ENCODE results near the gene RHNO1. TPM values are rescaled to one million over a fixed set of nuclear protein-coding genes. Genes with fewer than 3 reads are reported as not detected.
A peak's percentile ranks its signal among the peaks of the same experiment; 100 is the strongest.

Gene RHNO1
- total and polyA plus RNA-seq, 2 of the 13 experiments (the other 11 are each of a cell fraction or from before 2014, with no cell fraction given): 27.2 to 49.6 TPM

- TF ChIP-seq ZNF737 (CRISPR knock-in tag; IDR thresholded peaks at IDR 0.05; ENCODE audit: borderline replicate concordance) (0 out of 2 replicates have a peak, but pooled peaks have one; percentile 47), MAZ (IDR thresholded peaks at IDR 0.05; ENCODE audit: borderline replicate concordance, low read depth, low read length) (peak; percentile 52), MAZ (CRISPR knock-in tag; IDR thresholded peaks at IDR 0.05; ENCODE audit: low read depth) (peak; percentile 83), PCBP2 (optimal IDR thresholded peaks at IDR 0.05; ENCODE audit: low read depth, low read length, poor library complexity, severe bottlenecking) (no peak), NFIB (CRISPR knock-in tag; IDR thresholded peaks at IDR 0.05; ENCODE audit: borderline replicate concordance) (no peak), ZBTB26 (CRISPR knock-in tag; IDR thresholded peaks at IDR 0.05; ENCODE audit: borderline replicate concordance) (0 out of 2 replicates have a peak, but pooled peaks have one; percentile 25), ZNF280B (CRISPR knock-in tag; IDR thresholded peaks at IDR 0.05; ENCODE audit: borderline replicate concordance) (0 out of 2 replicates have a peak, but pooled peaks have one; percentile 36), SOX5 (CRISPR knock-in tag; IDR thresholded peaks at IDR 0.05; ENCODE audit: borderline replicate concordance) (0 out of 2 replicates have a peak, but pooled peaks have one; percentile 34), HDAC1 (CRISPR knock-in tag; IDR thresholded peaks at IDR 0.05) (peak; percentile 91), IKZF5 (CRISPR knock-in tag; IDR thresholded peaks at IDR 0.05) (peak; percentile 80), NCOA1 (CRISPR knock-in tag; IDR thresholded peaks at IDR 0.05) (peak; percentile 82; the same call in 1 of the 2 replicates), ZNF784 (CRISPR knock-in tag; IDR thresholded peaks at IDR 0.05; ENCODE audit: borderline replicate concordance) (0 out of 2 replicates have a peak, but pooled peaks have one; percentile 16), SAP130 (CRISPR knock-in tag; IDR thresholded peaks at IDR 0.05; ENCODE audit: low read depth) (peak; percentile 98), ZNF746 (CRISPR knock-in tag; IDR thresholded peaks at IDR 0.05) (peak; percentile 25; the same call in 1 of the 2 replicates), MTERF4 (CRISPR knock-in tag; IDR thresholded peaks at IDR 0.05) (peak; percentile 75; the same call in 1 of the 2 replicates), CBFB (CRISPR knock-in tag; IDR thresholded peaks at IDR 0.05) (peak; percentile 27; the same call in 1 of the 2 replicates), ZNF761 (CRISPR knock-in tag; conservative IDR thresholded peaks at IDR 0.05) (peak; percentile 96), GABPB1 (CRISPR knock-in tag; IDR thresholded peaks at IDR 0.05) (peak; percentile 78), YY1 (IDR thresholded peaks at IDR 0.05; ENCODE audit: insufficient read depth, insufficient replicate concordance, low read depth, low read length) (peak; percentile 58)
Observed at GRCh38 chr12:2890388-2891239, 13.6 kb downstream of the RHNO1 start, which contains the start of gene TULP3 (continued).
